Keratinocyte (primary cell): Measurements from ENCODE around the gene MLX. TPM values are rescaled to one million over a fixed set of nuclear protein-coding genes. Genes with fewer than 3 reads are reported as not detected.

ENCODE experiments used
- DNase-seq: peaks from one replicate; pipeline ENCODE4 v3.0.0-alpha.2; 2011; ENCODE audit warnings: low read depth, missing footprints, low spot score
- FAIRE-seq: peaks from 2 replicates; lab custom pipeline; 2011; peaks lifted over from hg19 to GRCh38; lab: Jason Lieb, UNC
- H2AFZ ChIP-seq: 2 replicates; pipeline ENCODE4 v1.6.0; 2012; ENCODE audit warnings: low read length, control low read depth, inconsistent platforms; ENCODE audit not compliant: control insufficient read depth
- H3K27ac ChIP-seq: 2 replicates; pipeline ENCODE4 v1.5.1; 2011; ENCODE audit warnings: low read length; ENCODE audit not compliant: control insufficient read depth, insufficient read depth
- H3K27me3 ChIP-seq: 3 replicates; pipeline ENCODE4 v1.6.0; 2011; ENCODE audit warnings: low read length; ENCODE audit not compliant: control insufficient read depth, insufficient read depth; ENCODE audit errors: extremely low read depth
- H3K36me3 ChIP-seq, 2 experiments: 2 replicates in 1 of 2; 3 replicates in 1 of 2; pipeline ENCODE4 v1.5.1; 2011; ENCODE audit warnings: low read length in 2 of 2, mild to moderate bottlenecking in 1 of 2; ENCODE audit not compliant: control insufficient read depth in 2 of 2, insufficient read depth in 2 of 2; ENCODE audit errors: extremely low read depth in 1 of 2
- H3K4me1 ChIP-seq: 3 replicates; pipeline ENCODE4 v1.5.1; 2011; ENCODE audit warnings: low read length; ENCODE audit not compliant: control insufficient read depth, insufficient read depth; ENCODE audit errors: extremely low read depth
- H3K4me2 ChIP-seq: 3 replicates; pipeline ENCODE4 v1.6.0; 2011; ENCODE audit warnings: low read depth, low read length; ENCODE audit not compliant: control insufficient read depth, insufficient read depth; ENCODE audit errors: extremely low read depth
- H3K4me3 ChIP-seq, 3 experiments: fragments of 200-600 bp in 1 of 3; sonication (generic) in 1 of 3; 2 replicates in 2 of 3; 3 replicates in 1 of 3; pipeline ENCODE4 v1.5.1; 2011 to 2016; ENCODE audit warnings: low read length in 3 of 3, mild to moderate bottlenecking in 3 of 3, control low read depth in 2 of 3, inconsistent platforms in 1 of 3, low read depth in 1 of 3, mixed read lengths in 1 of 3, mixed run types in 1 of 3, moderate library complexity in 1 of 3; ENCODE audit not compliant: control insufficient read depth in 2 of 3, insufficient read depth in 2 of 3; ENCODE audit errors: extremely low read depth in 1 of 3
- H3K79me2 ChIP-seq: 2 replicates; pipeline ENCODE4 v1.6.0; 2012; ENCODE audit warnings: low read length; ENCODE audit not compliant: control insufficient read depth, insufficient read depth
- H3K9ac ChIP-seq: 3 replicates; pipeline ENCODE4 v1.6.0; 2011; ENCODE audit warnings: low read length; ENCODE audit not compliant: control insufficient read depth, insufficient read depth; ENCODE audit errors: extremely low read depth
- H3K9me1 ChIP-seq: 3 replicates; pipeline ENCODE4 v1.6.0; 2011; ENCODE audit warnings: low read length; ENCODE audit not compliant: control insufficient read depth, insufficient read depth; ENCODE audit errors: extremely low read depth
- H3K9me3 ChIP-seq: 2 replicates; pipeline ENCODE4 v1.5.1; 2012; ENCODE audit warnings: low read depth, low read length; ENCODE audit not compliant: control insufficient read depth
- H4K20me1 ChIP-seq: 3 replicates; pipeline ENCODE4 v1.6.0; 2011; ENCODE audit warnings: low read length; ENCODE audit not compliant: control insufficient read depth, insufficient read depth; ENCODE audit errors: extremely low read depth
- EZH2 ChIP-seq: IDR thresholded peaks from one replicate; pipeline ENCODE4 v1.6.1; 2012; ENCODE audit warnings: inconsistent platforms, mild to moderate bottlenecking, low read length, moderate library complexity
- dilution Hi-C: fragments of 300-500 bp; cut with MboI; formaldehyde crosslinking; loops from one replicate; pipeline ENCODE4 v1.7.0; 2020; ENCODE audit warnings: low sequenced_read_pairs; ENCODE audit not compliant: extremely low pct_ligation_motif_present
- polyA plus RNA-seq, 5 experiments: library from polyadenylated mRNA; depleted of rRNA in 3 of 5; stranded (reverse) in 3 of 5; stranded (forward) in 1 of 5; unstranded in 1 of 5; fragments of >200 nt; gene quantifications; 1 replicate in 1 of 5; 2 replicates in 3 of 5; 3 replicates in 1 of 5; pipeline versions ENCODE4 v1.2.1 to v1.2.3, GENCODE V29; 2011 to 2012; ENCODE audit warnings: missing spikeins in 2 of 5, low read depth in 1 of 5, low replicate concordance in 1 of 5
- TF ChIP-seq, protein P1 (sequence below), 3 experiments: IDR thresholded peaks in 1 of 3; conservative IDR thresholded peaks in 1 of 3; optimal IDR thresholded peaks in 1 of 3; 2 replicates in 2 of 3; 3 replicates in 1 of 3; pipeline versions ENCODE3 to v1.5.1; 2011; ENCODE audit warnings: low read length in 3 of 3, mild to moderate bottlenecking in 3 of 3, moderate library complexity in 2 of 3, control low read depth in 1 of 3, inconsistent platforms in 1 of 3; ENCODE audit not compliant: insufficient read depth in 2 of 3; ENCODE audit errors: extremely low read depth in 1 of 3

MLX gene
- polyA plus RNA-seq, 1 donor (not counting 4 experiments of a cell fraction or from before 2014, with no cell fraction given): 39.2 TPM

DNA sequence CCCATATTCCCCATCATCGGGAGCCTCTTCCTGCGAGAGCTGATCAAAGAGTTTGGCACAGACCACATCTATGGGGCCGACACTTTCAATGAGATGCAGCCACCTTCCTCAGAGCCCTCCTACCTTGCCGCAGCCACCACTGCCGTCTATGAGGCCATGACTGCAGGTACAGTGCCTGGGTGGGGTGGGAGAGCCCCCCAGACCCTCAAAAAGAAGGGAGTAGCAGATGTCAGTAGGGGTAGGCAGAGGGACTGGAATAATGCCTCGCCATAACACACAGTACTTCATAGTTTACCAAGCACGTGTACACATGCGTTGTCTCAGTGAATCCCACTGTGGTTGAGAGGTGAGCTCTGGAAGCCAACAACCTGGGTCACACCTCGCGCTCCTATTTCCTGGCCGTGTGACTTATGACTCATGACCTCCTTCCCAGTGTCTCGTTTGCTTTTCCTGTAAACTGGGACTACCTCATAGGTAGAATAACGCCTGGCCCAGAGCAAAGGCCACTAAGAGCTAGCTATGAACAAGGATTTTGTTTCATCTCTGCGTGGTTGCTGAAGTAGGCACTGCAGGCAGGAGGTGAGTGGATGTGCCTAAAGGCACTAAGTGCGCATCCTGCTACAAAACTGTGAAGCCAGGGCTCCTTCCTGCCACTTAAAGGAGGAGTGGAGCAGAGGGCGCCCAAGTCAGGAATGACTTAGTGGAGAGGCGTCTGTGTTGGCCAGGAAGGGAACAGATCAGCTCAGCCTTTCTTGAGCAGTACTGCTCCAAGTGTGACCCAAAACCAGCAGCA lies 25.7 kb upstream of the MLX start:
- H3K9ac ChIP-seq: no peak overlapping the region
- no peak for DNase-seq
- peaks cover 14% of the 10 kb centered on the region for H3K4me1 ChIP-seq
- H3K9me1 ChIP-seq: no peaks in the 10 kb centered on the region
- H3K4me3 ChIP-seq: no peak overlapping the region
- H3K79me2 ChIP-seq: peaks cover 5% of the 10 kb centered on the region
- dilution Hi-C loops: no loop called here
- no peaks in the 10 kb centered on the region for H3K9me3 ChIP-seq
- no peak overlapping the region for H3K4me2 ChIP-seq
- FAIRE-seq: no peak
- peaks cover 7 to 8% of the 10 kb centered on the region in 2 experiments for H3K36me3 ChIP-seq
- no peak overlapping the region for H3K27ac ChIP-seq
- no peaks in the 10 kb centered on the region for H3K27me3 ChIP-seq
- H4K20me1 ChIP-seq: no peaks in the 10 kb centered on the region
- H2AFZ ChIP-seq: no peak overlapping the region
- TF ChIP-seq, protein P1, sequence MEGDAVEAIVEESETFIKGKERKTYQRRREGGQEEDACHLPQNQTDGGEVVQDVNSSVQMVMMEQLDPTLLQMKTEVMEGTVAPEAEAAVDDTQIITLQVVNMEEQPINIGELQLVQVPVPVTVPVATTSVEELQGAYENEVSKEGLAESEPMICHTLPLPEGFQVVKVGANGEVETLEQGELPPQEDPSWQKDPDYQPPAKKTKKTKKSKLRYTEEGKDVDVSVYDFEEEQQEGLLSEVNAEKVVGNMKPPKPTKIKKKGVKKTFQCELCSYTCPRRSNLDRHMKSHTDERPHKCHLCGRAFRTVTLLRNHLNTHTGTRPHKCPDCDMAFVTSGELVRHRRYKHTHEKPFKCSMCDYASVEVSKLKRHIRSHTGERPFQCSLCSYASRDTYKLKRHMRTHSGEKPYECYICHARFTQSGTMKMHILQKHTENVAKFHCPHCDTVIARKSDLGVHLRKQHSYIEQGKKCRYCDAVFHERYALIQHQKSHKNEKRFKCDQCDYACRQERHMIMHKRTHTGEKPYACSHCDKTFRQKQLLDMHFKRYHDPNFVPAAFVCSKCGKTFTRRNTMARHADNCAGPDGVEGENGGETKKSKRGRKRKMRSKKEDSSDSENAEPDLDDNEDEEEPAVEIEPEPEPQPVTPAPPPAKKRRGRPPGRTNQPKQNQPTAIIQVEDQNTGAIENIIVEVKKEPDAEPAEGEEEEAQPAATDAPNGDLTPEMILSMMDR (optimal IDR thresholded peaks at IDR 0.05 in 1 of 3, IDR thresholded peaks at IDR 0.05 in 1 of 3, conservative IDR thresholded peaks at IDR 0.05 in 1 of 3; ENCODE audit: extremely low read depth in 1 of 3, insufficient read depth in 2 of 3, low read length in 3 of 3): no peak
- no peak for TF ChIP-seq EZH2

DNA sequence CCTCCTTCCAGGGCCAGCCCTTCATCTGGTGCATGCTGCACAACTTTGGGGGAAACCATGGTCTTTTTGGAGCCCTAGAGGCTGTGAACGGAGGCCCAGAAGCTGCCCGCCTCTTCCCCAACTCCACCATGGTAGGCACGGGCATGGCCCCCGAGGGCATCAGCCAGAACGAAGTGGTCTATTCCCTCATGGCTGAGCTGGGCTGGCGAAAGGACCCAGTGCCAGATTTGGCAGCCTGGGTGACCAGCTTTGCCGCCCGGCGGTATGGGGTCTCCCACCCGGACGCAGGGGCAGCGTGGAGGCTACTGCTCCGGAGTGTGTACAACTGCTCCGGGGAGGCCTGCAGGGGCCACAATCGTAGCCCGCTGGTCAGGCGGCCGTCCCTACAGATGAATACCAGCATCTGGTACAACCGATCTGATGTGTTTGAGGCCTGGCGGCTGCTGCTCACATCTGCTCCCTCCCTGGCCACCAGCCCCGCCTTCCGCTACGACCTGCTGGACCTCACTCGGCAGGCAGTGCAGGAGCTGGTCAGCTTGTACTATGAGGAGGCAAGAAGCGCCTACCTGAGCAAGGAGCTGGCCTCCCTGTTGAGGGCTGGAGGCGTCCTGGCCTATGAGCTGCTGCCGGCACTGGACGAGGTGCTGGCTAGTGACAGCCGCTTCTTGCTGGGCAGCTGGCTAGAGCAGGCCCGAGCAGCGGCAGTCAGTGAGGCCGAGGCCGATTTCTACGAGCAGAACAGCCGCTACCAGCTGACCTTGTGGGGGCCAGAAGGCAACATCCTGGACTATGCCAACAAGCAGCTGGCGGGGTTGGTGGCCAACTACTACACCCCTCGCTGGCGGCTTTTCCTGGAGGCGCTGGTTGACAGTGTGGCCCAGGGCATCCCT lies 23.5 kb upstream of the MLX start:
- no peak for TF ChIP-seq EZH2
- TF ChIP-seq, protein P1 (optimal IDR thresholded peaks at IDR 0.05 in 1 of 3, IDR thresholded peaks at IDR 0.05 in 1 of 3, conservative IDR thresholded peaks at IDR 0.05 in 1 of 3; ENCODE audit: extremely low read depth in 1 of 3, insufficient read depth in 2 of 3, low read length in 3 of 3): no peak

More for the DNA sequence above, 23.5 kb upstream of the MLX start:
- Histone ChIP-seq H3K27ac (no peak overlapping the region), H2AFZ (no peak overlapping the region), H3K79me2 (no peaks in the 10 kb centered on the region), H3K4me3 (no peak overlapping the region), H3K4me2 (no peak overlapping the region), H4K20me1 (no peaks in the 10 kb centered on the region), H3K27me3 (no peaks in the 10 kb centered on the region), H3K9me1 (no peaks in the 10 kb centered on the region), H3K9ac (no peak overlapping the region), H3K36me3 (peaks cover 7 to 8% of the 10 kb centered on the region in 2 experiments), H3K9me3 (no peaks in the 10 kb centered on the region), H3K4me1 (peaks cover 10% of the 10 kb centered on the region)
- DNase-seq (no peak), FAIRE-seq (no peak)
- dilution Hi-C loops: no loop called here
